ENCODE data around the gene ANKK1. TPM values are rescaled to one million over a fixed set of nuclear protein-coding genes. Genes with fewer than 3 reads are reported as not detected.

The ANKK1 gene
- total RNA-seq, 2 experiments from 2014 or later = 0.07 to 0.15 TPM

DNA sequence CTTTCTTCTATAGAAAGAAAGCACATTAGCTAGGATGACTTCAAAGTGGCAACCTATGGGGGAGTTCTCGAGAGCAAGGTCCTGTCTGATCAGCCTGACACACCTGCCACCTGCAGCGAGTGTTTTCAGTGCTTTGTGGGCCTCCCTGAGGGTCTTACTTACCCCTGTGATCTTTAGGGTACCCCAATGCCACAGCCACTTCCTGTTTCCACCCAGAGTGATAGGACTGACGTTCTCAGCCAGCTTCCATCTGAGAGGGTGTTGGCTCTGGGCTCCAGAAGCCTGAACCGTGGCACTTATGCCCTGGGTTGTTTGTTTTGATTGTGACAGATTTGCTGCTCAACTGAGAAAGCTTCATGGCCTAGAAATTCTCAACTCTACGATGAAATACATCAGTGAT, 21.7 kb upstream of the ANKK1 start:
- no peak for DNase-seq
- no peak overlapping the region for H3K4me3 Mint-ChIP-seq
- ChIA-PET POLR2A (no interaction called here), CTCF (no interaction called here)
- H3K4me1 Mint-ChIP-seq (ENCODE audit: low read depth) = peaks cover 9% of the 10 kb centered on the region
- no peaks in the 10 kb centered on the region for H3K9me3 Mint-ChIP-seq
- no peaks in the 10 kb centered on the region for H3K27me3 Mint-ChIP-seq
- peaks cover 12% of the 10 kb centered on the region for H3K36me3 Mint-ChIP-seq
- intact Hi-C loops (cut with micrococcal nuclease) = no loop called here
- no peak overlapping the region for H3K27ac Mint-ChIP-seq

DNA sequence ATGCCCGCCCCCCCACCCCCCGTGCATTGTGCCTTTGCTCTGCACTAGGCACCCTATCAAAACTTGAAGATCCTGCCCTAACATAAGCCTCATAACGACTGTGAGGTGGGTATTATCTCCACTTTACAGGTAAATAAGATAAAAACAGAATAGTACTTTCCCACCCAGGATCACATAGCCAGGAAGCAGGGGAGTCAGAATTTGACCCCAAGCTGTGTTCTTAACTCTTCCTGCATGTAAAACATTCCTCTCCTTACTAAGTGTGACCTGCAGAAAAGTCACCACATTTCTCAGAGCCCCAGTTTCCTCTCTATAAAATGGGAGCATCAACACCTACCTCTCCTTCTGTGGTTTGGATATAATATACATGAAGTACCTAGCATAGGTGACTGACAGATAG, 18.2 kb upstream of the ANKK1 start:
- CTCF ChIA-PET = no interaction called here
- Mint-ChIP-seq H3K27me3 (no peaks in the 10 kb centered on the region), H3K36me3 (peaks cover 17% of the 10 kb centered on the region), H3K27ac (no peak overlapping the region), H3K4me1 (ENCODE audit: low read depth) (peaks cover 9% of the 10 kb centered on the region), H3K9me3 (no peaks in the 10 kb centered on the region), H3K4me3 (no peak overlapping the region)
- intact Hi-C loops (cut with micrococcal nuclease) = no loop called here
- no peak for DNase-seq
- POLR2A ChIA-PET = no interaction called here

DNA sequence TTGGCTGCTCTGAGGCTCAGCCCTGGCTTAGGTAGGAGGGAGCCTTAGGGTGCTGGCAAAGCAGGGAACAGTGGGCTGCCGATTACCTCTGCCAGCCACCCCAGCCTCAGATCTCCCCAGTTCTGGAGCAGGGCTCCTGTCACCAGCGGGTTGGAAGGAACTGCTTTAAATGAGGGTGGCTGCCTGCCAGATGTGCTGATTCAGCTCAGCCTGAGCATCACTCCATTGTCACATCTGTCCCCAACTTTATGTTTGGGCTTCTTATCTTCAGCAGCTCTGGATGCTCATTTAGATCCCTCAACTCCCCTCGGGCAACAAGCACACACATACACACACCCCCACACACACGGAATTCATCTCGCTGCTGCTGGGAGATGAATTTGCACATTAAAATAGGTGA, 16.9 kb upstream of the ANKK1 start:
- H3K4me3 Mint-ChIP-seq = no peak overlapping the region
- peaks cover 17% of the 10 kb centered on the region for H3K36me3 Mint-ChIP-seq
- ChIA-PET CTCF (no interaction called here), POLR2A (no interaction called here)
- no peaks in the 10 kb centered on the region for H3K9me3 Mint-ChIP-seq
- H3K27me3 Mint-ChIP-seq = no peaks in the 10 kb centered on the region
- H3K27ac Mint-ChIP-seq = no peak overlapping the region
- peaks cover 7% of the 10 kb centered on the region for H3K4me1 Mint-ChIP-seq (ENCODE audit: low read depth)
- intact Hi-C loops (cut with micrococcal nuclease) = no loop called here
- DNase-seq = no peak

DNA sequence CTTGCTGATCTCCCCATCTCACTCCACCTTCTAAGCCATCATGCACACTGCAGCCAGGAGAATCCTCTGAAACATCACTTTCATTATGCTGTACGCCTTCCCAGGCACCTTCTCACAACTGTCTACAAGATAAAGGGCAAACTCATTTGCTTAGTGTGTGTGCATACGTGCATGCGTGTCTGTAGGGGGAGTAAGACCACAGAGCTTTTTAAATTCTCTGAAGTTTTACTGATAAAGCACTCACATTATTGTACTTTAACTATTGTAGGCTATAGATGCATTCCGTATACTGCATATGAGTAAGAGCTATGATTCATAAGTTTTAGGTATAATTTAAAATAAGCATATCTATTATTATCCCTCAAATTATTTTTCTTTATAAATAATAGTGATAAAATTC, 15.3 kb upstream of the ANKK1 start:
- Mint-ChIP-seq H3K27me3 (no peaks in the 10 kb centered on the region), H3K27ac (no peak overlapping the region), H3K9me3 (no peaks in the 10 kb centered on the region), H3K4me1 (ENCODE audit: low read depth) (no peaks in the 10 kb centered on the region), H3K4me3 (no peak overlapping the region), H3K36me3 (peaks cover 17% of the 10 kb centered on the region)
- intact Hi-C loops (cut with micrococcal nuclease) = no loop called here
- CTCF ChIA-PET = no interaction called here
- no peak for DNase-seq
- POLR2A ChIA-PET = no interaction called here

DNA sequence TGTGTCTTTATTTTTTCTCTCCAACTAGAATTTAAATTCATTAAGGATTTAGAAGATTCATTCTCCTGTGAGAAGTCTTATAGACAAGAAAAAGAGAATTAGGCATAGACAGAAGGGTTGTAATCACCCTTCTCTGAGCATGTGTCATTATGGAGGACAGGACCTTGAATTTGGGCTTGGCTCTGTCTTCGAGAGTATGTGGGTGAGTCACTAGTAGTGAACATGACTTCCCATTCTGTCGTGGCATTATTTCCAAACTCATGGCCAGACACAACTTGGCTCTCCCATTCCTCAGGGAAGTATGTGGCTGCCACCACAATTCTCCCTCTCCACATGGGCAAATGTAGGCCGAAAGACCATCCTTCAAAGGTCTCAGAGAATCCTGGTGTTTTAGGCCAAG, 14.3 kb upstream of the ANKK1 start:
- Mint-ChIP-seq H3K4me1 (ENCODE audit: low read depth) (no peaks in the 10 kb centered on the region), H3K9me3 (no peaks in the 10 kb centered on the region), H3K27me3 (no peaks in the 10 kb centered on the region), H3K4me3 (no peak overlapping the region), H3K36me3 (peaks cover 11% of the 10 kb centered on the region), H3K27ac (no peak overlapping the region)
- CTCF ChIA-PET = no interaction called here
- no peak for DNase-seq
- POLR2A ChIA-PET = no interaction called here
- intact Hi-C loops (cut with micrococcal nuclease) = no loop called here

DNA sequence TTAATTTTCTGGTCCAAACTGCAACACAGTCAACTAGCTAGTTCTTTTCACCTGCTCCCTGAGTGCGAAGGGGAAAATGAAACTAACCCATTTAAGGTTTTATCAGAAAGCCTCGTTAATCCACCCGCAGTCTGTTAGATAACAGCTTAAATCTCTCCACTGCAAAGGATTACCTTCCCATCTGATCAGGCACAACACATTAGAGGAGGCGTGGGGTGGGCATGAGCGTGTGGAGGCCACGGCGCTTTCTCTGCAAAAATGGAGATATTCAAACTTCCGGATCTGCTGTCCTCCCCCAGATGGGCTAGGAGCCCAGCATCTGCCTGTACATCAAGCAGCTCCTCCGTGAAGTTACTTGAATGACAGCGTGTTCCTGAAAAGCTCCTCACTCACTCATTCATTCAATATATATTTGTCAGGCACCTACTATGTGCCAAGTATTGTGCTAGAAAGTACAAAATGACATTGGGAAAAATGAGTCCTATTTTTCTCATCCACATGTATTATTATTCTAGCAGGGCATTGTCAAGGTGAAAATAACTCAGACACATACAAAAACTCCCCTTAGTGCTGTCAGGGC, 13.5 kb upstream of the ANKK1 start:
- ChIA-PET POLR2A (no interaction called here), CTCF (no interaction called here)
- H3K4me1 Mint-ChIP-seq (ENCODE audit: low read depth) = no peaks in the 10 kb centered on the region
- no peak overlapping the region for H3K4me3 Mint-ChIP-seq
- no peak for DNase-seq
- H3K27me3 Mint-ChIP-seq = no peaks in the 10 kb centered on the region
- intact Hi-C loops (cut with micrococcal nuclease) = no loop called here
- peaks cover 9% of the 10 kb centered on the region for H3K36me3 Mint-ChIP-seq
- H3K27ac Mint-ChIP-seq = no peak overlapping the region
- no peaks in the 10 kb centered on the region for H3K9me3 Mint-ChIP-seq

DNA sequence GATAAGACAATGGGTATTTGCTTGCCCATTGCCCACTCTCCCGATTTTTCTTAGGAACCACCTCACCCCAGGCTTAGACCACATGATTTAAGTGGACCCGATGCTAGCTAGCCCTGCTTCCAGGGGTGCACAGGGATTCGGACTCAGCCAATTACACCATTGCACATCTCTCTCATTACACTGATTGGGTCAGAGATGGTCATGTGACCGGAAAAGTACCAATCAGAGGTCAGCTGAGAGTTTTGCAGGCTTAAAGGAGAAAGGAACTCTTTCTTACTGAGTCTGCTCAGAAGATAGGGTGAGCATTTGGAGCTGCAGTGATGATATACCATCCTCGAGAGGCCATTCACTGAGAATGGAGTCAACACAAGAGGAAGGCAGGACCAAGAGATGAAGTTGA, 12.2 kb upstream of the ANKK1 start:
- H3K9me3 Mint-ChIP-seq = no peaks in the 10 kb centered on the region
- CTCF ChIA-PET = interaction anchor here (0.7 kb wide), 1 partner anchor 599 kb away, joined by 3 read pairs; the partner anchor contains the start of gene HTR3A
- H3K36me3 Mint-ChIP-seq = peaks cover 16% of the 10 kb centered on the region

DNA sequence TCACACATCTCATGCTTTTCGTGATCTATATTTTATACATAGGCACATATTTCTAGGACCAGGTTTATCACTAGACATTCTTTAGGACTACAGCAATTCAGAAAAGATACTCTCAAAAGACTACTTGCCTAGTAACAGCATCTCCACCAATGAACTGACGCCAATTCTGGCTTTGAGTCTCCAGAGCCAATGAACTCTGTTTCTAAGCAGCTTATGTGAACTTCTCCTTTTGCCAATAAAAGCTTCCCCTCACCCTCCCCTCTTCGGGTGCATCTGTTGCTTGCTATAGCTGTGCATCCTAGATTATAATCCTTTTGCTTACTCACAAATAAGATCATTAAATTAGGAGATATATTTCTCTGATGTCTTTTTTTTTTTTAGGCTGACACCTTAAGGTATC, 11.4 kb upstream of the ANKK1 start:
- H3K27me3 Mint-ChIP-seq = no peaks in the 10 kb centered on the region

More for the DNA sequence above, 12.2 kb upstream of the ANKK1 start:
- Mint-ChIP-seq H3K4me1 (ENCODE audit: low read depth) (no peaks in the 10 kb centered on the region), H3K27me3 (no peaks in the 10 kb centered on the region), H3K4me3 (no peak overlapping the region), H3K27ac (no peak overlapping the region)
- POLR2A ChIA-PET = no interaction called here
- intact Hi-C loops (cut with micrococcal nuclease) = no loop called here
- DNase-seq = no peak

DNA sequence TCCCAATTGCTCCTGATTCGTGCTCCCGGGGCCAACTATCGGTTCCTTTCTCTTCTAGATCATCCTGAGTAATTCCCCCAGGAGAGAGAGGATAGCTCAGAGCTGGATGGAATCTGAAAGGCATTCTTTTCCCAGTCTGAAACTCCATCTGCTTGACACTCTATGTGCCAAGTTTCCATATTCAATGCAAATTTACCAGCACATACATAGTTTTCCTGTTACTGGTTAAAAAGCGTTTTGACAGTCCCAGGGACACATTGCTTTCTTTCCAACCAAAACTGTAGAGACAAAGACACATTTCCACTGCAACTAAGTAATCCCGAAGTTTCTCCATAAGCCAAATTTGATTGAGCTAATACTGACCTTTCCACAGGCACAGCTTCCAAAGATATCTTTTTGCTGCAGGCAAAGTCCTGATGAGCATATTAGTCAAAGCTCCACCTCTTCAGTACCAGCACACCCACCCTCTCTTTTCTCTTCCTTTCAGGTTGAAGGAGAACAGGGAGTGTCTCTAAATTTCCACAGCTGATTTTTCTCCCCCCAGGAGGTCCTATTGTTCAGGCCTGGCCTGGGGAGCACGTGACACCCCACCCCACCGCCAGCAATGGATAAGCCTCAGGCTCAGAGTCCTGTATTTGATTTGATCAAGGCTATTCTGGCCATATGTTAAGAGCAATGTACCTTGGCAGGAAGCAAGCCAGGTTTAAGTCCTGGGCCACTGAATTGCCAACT, 9.7 kb upstream of the ANKK1 start:
- H3K36me3 Mint-ChIP-seq = peaks cover 18% of the 10 kb centered on the region
- H3K4me1 Mint-ChIP-seq (ENCODE audit: low read depth) = no peaks in the 10 kb centered on the region
- H3K9me3 Mint-ChIP-seq = no peaks in the 10 kb centered on the region
- no peak overlapping the region for H3K4me3 Mint-ChIP-seq
- DNase-seq = no peak
- CTCF ChIA-PET = no interaction called here
- intact Hi-C loops (cut with micrococcal nuclease) = no loop called here
- POLR2A ChIA-PET = no interaction called here
- no peaks in the 10 kb centered on the region for H3K27me3 Mint-ChIP-seq
- no peak overlapping the region for H3K27ac Mint-ChIP-seq

More for the DNA sequence above, 11.4 kb upstream of the ANKK1 start:
- no peaks in the 10 kb centered on the region for H3K9me3 Mint-ChIP-seq
- H3K4me1 Mint-ChIP-seq (ENCODE audit: low read depth) = no peaks in the 10 kb centered on the region
- no peak for DNase-seq
- intact Hi-C loops (cut with micrococcal nuclease) = no loop called here
- peaks cover 20% of the 10 kb centered on the region for H3K36me3 Mint-ChIP-seq
- POLR2A ChIA-PET = no interaction called here
- H3K27ac Mint-ChIP-seq = no peak overlapping the region
- CTCF ChIA-PET = interaction anchor here (0.7 kb wide), 1 partner anchor 599 kb away, joined by 3 read pairs; the partner anchor contains the start of gene HTR3A
- no peak overlapping the region for H3K4me3 Mint-ChIP-seq

DNA sequence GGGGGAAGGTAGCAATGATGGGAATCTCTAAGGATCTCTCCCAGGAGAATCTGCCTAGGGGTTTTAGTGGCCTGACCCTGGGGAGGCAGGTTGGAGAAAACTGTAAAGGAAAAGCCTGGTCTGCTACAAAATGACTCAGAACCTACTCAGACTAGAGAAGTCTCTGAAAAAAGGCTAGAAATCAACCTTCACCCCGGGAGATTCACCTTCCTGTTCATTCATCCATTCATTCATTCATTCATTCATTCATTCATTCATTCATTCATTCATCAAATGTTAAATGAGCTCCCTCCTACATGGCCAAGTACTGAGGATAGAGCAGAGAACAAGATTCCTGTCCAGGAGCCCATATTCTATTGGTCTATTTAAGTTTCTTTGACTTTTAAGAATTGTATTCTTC, 8.9 kb upstream of the ANKK1 start:
- no peaks in the 10 kb centered on the region for H3K27me3 Mint-ChIP-seq
- no peak overlapping the region for H3K27ac Mint-ChIP-seq
- ChIA-PET POLR2A (no interaction called here), CTCF (no interaction called here)
- H3K36me3 Mint-ChIP-seq = peaks cover 14% of the 10 kb centered on the region
- intact Hi-C loops (cut with micrococcal nuclease) = no loop called here
- no peak for DNase-seq
- H3K4me3 Mint-ChIP-seq = no peak overlapping the region
- no peaks in the 10 kb centered on the region for H3K9me3 Mint-ChIP-seq
- no peaks in the 10 kb centered on the region for H3K4me1 Mint-ChIP-seq (ENCODE audit: low read depth)

DNA sequence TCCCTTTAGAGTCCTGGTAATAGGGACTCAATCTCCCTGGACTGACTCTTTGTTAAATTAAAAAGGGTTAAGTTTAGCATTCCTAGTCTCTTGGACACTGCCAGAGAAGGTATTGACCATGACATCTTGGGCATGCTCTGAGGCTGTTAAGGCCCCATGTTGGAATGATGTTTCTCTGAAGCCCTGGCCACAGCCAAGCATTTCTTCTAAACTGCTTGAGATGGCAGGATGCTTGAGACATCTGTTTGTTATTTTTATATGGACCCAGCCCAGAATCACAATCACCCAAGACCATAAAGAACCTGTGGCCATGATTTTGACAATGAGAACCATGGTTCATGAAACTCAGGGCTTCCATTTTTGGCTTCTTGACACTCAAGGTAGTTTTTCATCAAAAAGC, 5.5 kb upstream of the ANKK1 start:
- intact Hi-C loops (cut with micrococcal nuclease) = no loop called here
- Mint-ChIP-seq H3K36me3 (peaks cover 13% of the 10 kb centered on the region), H3K27ac (no peak overlapping the region), H3K27me3 (peaks cover 2% of the 10 kb centered on the region), H3K9me3 (no peaks in the 10 kb centered on the region), H3K4me3 (no peak overlapping the region), H3K4me1 (ENCODE audit: low read depth) (no peaks in the 10 kb centered on the region)
- DNase-seq = no peak
- ChIA-PET CTCF (no interaction called here), POLR2A (no interaction called here)

DNA sequence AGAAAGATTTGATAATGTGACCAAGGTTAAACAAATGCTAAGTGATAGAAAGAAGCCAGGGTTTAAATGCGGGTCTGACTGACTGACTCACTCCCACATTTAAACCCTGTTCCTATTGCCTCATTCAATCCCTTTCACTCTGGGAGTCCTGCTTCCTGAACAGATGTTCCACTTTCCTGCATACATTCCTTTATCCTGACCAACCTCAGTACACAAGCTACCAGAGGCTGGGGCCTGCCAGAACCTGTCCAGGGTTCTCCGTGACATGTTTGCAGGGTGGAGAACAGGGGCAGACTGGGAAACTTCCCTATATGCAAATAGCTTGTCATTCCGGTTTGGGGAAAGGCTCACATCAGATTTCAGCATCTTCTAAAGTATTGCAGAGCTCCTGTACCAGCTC, 3.0 kb upstream of the ANKK1 start:
- Mint-ChIP-seq H3K4me3 (no peak overlapping the region), H3K4me1 (ENCODE audit: low read depth) (no peaks in the 10 kb centered on the region), H3K27me3 (peaks cover 3% of the 10 kb centered on the region), H3K9me3 (no peaks in the 10 kb centered on the region), H3K27ac (no peak overlapping the region), H3K36me3 (peaks cover 11% of the 10 kb centered on the region)
- POLR2A ChIA-PET = no interaction called here
- DNase-seq = no peak
- CTCF ChIA-PET = no interaction called here
- intact Hi-C loops (cut with micrococcal nuclease) = no loop called here

DNA sequence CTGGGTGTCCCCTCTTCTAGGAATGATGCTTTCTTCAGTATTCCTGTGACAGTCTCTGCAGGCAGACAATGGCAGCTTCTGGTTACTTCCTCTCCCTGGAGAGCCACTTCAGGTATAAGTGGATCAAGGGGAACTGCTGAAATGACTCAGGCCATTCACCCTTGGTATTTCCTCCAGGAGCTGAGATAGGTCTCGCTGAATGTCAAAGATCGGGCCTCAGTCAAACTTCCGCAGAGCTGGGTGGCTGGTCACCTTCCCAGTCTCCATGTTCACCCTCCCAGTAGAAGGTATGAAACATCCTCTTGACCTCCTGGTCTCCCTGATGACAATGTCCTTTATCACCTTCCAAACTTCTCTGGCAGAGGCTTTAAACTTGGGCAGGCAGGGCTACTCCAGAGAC, 1.8 kb upstream of the ANKK1 start:
- Mint-ChIP-seq H3K4me1 (ENCODE audit: low read depth) (no peaks in the 10 kb centered on the region), H3K4me3 (no peak overlapping the region), H3K27me3 (peaks cover 3% of the 10 kb centered on the region), H3K36me3 (peaks cover 4% of the 10 kb centered on the region), H3K27ac (no peak overlapping the region), H3K9me3 (no peaks in the 10 kb centered on the region)
- no peak for DNase-seq
- intact Hi-C loops (cut with micrococcal nuclease) = no loop called here
- ChIA-PET POLR2A (no interaction called here), CTCF (no interaction called here)

Measured in activated CD4-positive, alpha-beta memory T cell treated with anti-CD3 and anti-CD28 coated beads for 36 hours (primary cell).